ENCODE data around the gene WDR43. TPM values are rescaled to one million over a fixed set of nuclear protein-coding genes. Genes with fewer than 3 reads are reported as not detected.
A peak's percentile ranks its signal among the peaks of the same experiment; 100 is the strongest.

Gene WDR43
- total and polyA plus RNA-seq, 8 donors = 9.7 to 73.2 (median 18.6) TPM

GRCh38 chr2:28978606-28979005, 84.1 kb downstream of the WDR43 start:
- TF ChIP-seq EP300 (IDR thresholded peaks at IDR 0.05) (no peak), POLR2A (IDR thresholded peaks at IDR 0.05) (no peak), CTCF (IDR thresholded peaks at IDR 0.05) (no peak), POLR2AphosphoS5 (IDR thresholded peaks at IDR 0.05) (no peak)
- H3K9me3 ChIP-seq = no peaks in the 10 kb centered on the region
- no peaks in the 10 kb centered on the region for H3K27me3 ChIP-seq
- H3K27ac ChIP-seq = no peak overlapping the region
- H3K4me3 ChIP-seq = no peak overlapping the region
- WGBS, 5 donors = 61 to 75% (median 70%) methylated on average over 6 of the region's 6 CpGs
- intact Hi-C loops (cut with DNase I; ENCODE audit: low total_unique reads) = no loop called here
- DNase-seq = no peak
- H3K4me1 ChIP-seq = peaks cover 15 to 31% (median 18%) of the 10 kb centered on the region in 4 donors
- H3K36me3 ChIP-seq = no peaks in the 10 kb centered on the region

- H3K9me3 ChIP-seq = no peaks in the 10 kb centered on the region
- 55 to 73% (median 70%) methylated on average over 6 to 7 of the region's 7 CpGs for whole genome bisulfite sequencing, 5 donors
- intact Hi-C loops (cut with DNase I; ENCODE audit: low total_unique reads) = no loop called here
- no peaks in the 10 kb centered on the region for H3K27me3 ChIP-seq
- H3K4me3 ChIP-seq = no peak overlapping the region
- DNase-seq = no peak
- no peaks in the 10 kb centered on the region for H3K36me3 ChIP-seq
- H3K4me1 ChIP-seq = peaks cover 15 to 32% (median 18%) of the 10 kb centered on the region in 4 donors
- H3K27ac ChIP-seq = no peak overlapping the region
- TF ChIP-seq POLR2A (IDR thresholded peaks at IDR 0.05) (no peak), EP300 (IDR thresholded peaks at IDR 0.05) (no peak), CTCF (IDR thresholded peaks at IDR 0.05) (no peak), POLR2AphosphoS5 (IDR thresholded peaks at IDR 0.05) (no peak)
These were observed 84.6 kb downstream of the WDR43 start for GRCh38 chr2:28979041-28979440.

GRCh38 chr2:28979576-28980366, 85.3 kb downstream of the WDR43 start:
- intact Hi-C loops (cut with DNase I; ENCODE audit: low total_unique reads) = no loop called here
- no peak overlapping the region for H3K27ac ChIP-seq
- no peak for DNase-seq
- TF ChIP-seq POLR2A (IDR thresholded peaks at IDR 0.05) (no peak), CTCF (IDR thresholded peaks at IDR 0.05) (no peak), EP300 (IDR thresholded peaks at IDR 0.05) (no peak)
- H3K9me3 ChIP-seq = no peaks in the 10 kb centered on the region
- no peaks in the 10 kb centered on the region for H3K36me3 ChIP-seq
- peaks cover 15 to 36% (median 18%) of the 10 kb centered on the region in 4 donors for H3K4me1 ChIP-seq
- H3K4me3 ChIP-seq = no peak overlapping the region
- WGBS, 5 donors = 59 to 75% (median 74%) methylated on average over 12 to 13 of the region's 13 CpGs
- H3K27me3 ChIP-seq = no peaks in the 10 kb centered on the region

GRCh38 chr2:28980368-28981015, 86.0 kb downstream of the WDR43 start:
- no peak overlapping the region for H3K4me3 ChIP-seq
- peaks cover 15 to 36% (median 18%) of the 10 kb centered on the region in 4 donors for H3K4me1 ChIP-seq
- 31 to 88% (median 86%) methylated on average over 3 of the region's 3 CpGs for WGBS, 5 donors
- H3K27ac ChIP-seq = peak overlapping the region; percentile 16 to 71 (median 67)
- no peaks in the 10 kb centered on the region for H3K27me3 ChIP-seq
- TF ChIP-seq POLR2AphosphoS5 (IDR thresholded peaks at IDR 0.05) = no peak
- TF ChIP-seq EP300 (IDR thresholded peaks at IDR 0.05) = no peak
- no peak for TF ChIP-seq POLR2A (IDR thresholded peaks at IDR 0.05)
- TF ChIP-seq CTCF (IDR thresholded peaks at IDR 0.05) = no peak
- DNase-seq = no peak
- no peaks in the 10 kb centered on the region for H3K9me3 ChIP-seq
- H3K36me3 ChIP-seq = no peaks in the 10 kb centered on the region
- intact Hi-C loops (cut with DNase I; ENCODE audit: low total_unique reads) = no loop called here

Data from stomach (tissue), 9 donors.